ENCODE results near the gene BMP6. TPM values are rescaled to one million over a fixed set of nuclear protein-coding genes. Genes with fewer than 3 reads are reported as not detected.

Gene BMP6
- total RNA-seq, 1 experiment from 2014 or later = 0.15 TPM

- no TSS peak for BruUV-seq (replicated peaks)
- no peak for DNase-seq
- Histone ChIP-seq H2AFZ (ENCODE audit: low read length) (no peak overlapping the region), H3K27me3 (ENCODE audit: low read length) (no peaks in the 10 kb centered on the region), H3F3A (ENCODE audit: low read length, unreplicated experiment) (no peaks in the 10 kb centered on the region), H3K4me3 (ENCODE audit: low read length) (no peak overlapping the region), H3K27ac (ENCODE audit: low read length) (no peak overlapping the region), H3K4me2 (ENCODE audit: low read length) (no peak overlapping the region), H3K79me2 (ENCODE audit: low read length) (no peaks in the 10 kb centered on the region), H3K9me2 (replicated peaks; ENCODE audit: low read length) (no peaks in the 10 kb centered on the region), H3K4me1 (ENCODE audit: insufficient read depth, low read length) (no peaks in the 10 kb centered on the region), H3K36me3 (ENCODE audit: low read depth, low read length) (no peaks in the 10 kb centered on the region), H3K9me3 (ENCODE audit: low read length) (peaks cover 6% of the 10 kb centered on the region), H3K9ac (ENCODE audit: low read length) (no peak overlapping the region), H4K20me1 (ENCODE audit: low read length) (no peaks in the 10 kb centered on the region)
- intact Hi-C loops (cut with micrococcal nuclease) = no loop called here
- POLR2A ChIA-PET (ENCODE audit: unreplicated experiment) = no interaction called here
- ATAC-seq = no peak
- CTCF ChIA-PET = no interaction called here
- TF ChIP-seq EZH2 (IDR thresholded peaks at IDR 0.05; ENCODE audit: low read length, unreplicated experiment) = no peak
- TF ChIP-seq EZH2phosphoT487 (IDR thresholded peaks at IDR 0.05; ENCODE audit: borderline replicate concordance, low read length) = no peak
- no peak for TF ChIP-seq CTCF (conservative IDR thresholded peaks at IDR 0.05; ENCODE audit: low read depth, low read length)
These were observed 125.9 kb downstream of the BMP6 start for GRCh38 chr6:7851780-7852179.

- Histone ChIP-seq H3K36me3 (ENCODE audit: low read depth, low read length) (no peaks in the 10 kb centered on the region), H3K9me2 (replicated peaks; ENCODE audit: low read length) (no peaks in the 10 kb centered on the region), H3K79me2 (ENCODE audit: low read length) (no peaks in the 10 kb centered on the region), H3K27ac (ENCODE audit: low read length) (no peak overlapping the region), H4K20me1 (ENCODE audit: low read length) (no peaks in the 10 kb centered on the region), H3K4me2 (ENCODE audit: low read length) (no peak overlapping the region), H3K27me3 (ENCODE audit: low read length) (no peaks in the 10 kb centered on the region), H3K4me3 (ENCODE audit: low read length) (no peak overlapping the region), H3K9me3 (ENCODE audit: low read length) (no peaks in the 10 kb centered on the region), H3K4me1 (ENCODE audit: insufficient read depth, low read length) (no peaks in the 10 kb centered on the region), H2AFZ (ENCODE audit: low read length) (no peak overlapping the region), H3K9ac (ENCODE audit: low read length) (no peak overlapping the region), H3F3A (ENCODE audit: low read length, unreplicated experiment) (no peaks in the 10 kb centered on the region)
- no TSS peak for BruUV-seq (replicated peaks)
- ATAC-seq (no peak), DNase-seq (no peak)
- no peak for TF ChIP-seq EZH2phosphoT487 (IDR thresholded peaks at IDR 0.05; ENCODE audit: borderline replicate concordance, low read length)
- ChIA-PET POLR2A (ENCODE audit: unreplicated experiment) (no interaction called here), CTCF (no interaction called here)
- intact Hi-C loops (cut with micrococcal nuclease) = no loop called here
These were observed 133.7 kb downstream of the BMP6 start for GRCh38 chr6:7859591-7859990.

GRCh38 chr6:7865781-7866180 is 139.9 kb downstream of the BMP6 start:
- Histone ChIP-seq H3K9ac (ENCODE audit: low read length) (no peak overlapping the region), H3K27me3 (ENCODE audit: low read length) (no peaks in the 10 kb centered on the region), H3K9me3 (ENCODE audit: low read length) (no peaks in the 10 kb centered on the region), H3K79me2 (ENCODE audit: low read length) (no peaks in the 10 kb centered on the region), H3F3A (ENCODE audit: low read length, unreplicated experiment) (no peaks in the 10 kb centered on the region), H4K20me1 (ENCODE audit: low read length) (no peaks in the 10 kb centered on the region), H3K4me1 (ENCODE audit: insufficient read depth, low read length) (no peaks in the 10 kb centered on the region), H3K36me3 (ENCODE audit: low read depth, low read length) (no peaks in the 10 kb centered on the region), H3K27ac (ENCODE audit: low read length) (no peak overlapping the region), H3K9me2 (replicated peaks; ENCODE audit: low read length) (no peaks in the 10 kb centered on the region; the same call in 1 of the 2 replicates), H2AFZ (ENCODE audit: low read length) (no peak overlapping the region), H3K4me3 (ENCODE audit: low read length) (no peak overlapping the region), H3K4me2 (ENCODE audit: low read length) (no peak overlapping the region)
- no peak for DNase-seq
- intact Hi-C loops (cut with micrococcal nuclease) = no loop called here
- ATAC-seq = no peak
- TF ChIP-seq EZH2phosphoT487 (IDR thresholded peaks at IDR 0.05; ENCODE audit: borderline replicate concordance, low read length) (no peak), EZH2 (IDR thresholded peaks at IDR 0.05; ENCODE audit: low read length, unreplicated experiment) (no peak), CTCF (conservative IDR thresholded peaks at IDR 0.05; ENCODE audit: low read depth, low read length) (no peak)
- no TSS peak for BruUV-seq (replicated peaks)
- ChIA-PET CTCF (no interaction called here), POLR2A (ENCODE audit: unreplicated experiment) (no interaction called here)

Data from PC-3 (cell line).